ENCODE data around the gene SLIT3. TPM values are rescaled to one million over a fixed set of nuclear protein-coding genes. Genes with fewer than 3 reads are reported as not detected.

Gene SLIT3
- total RNA-seq, 1 experiment from 2014 or later = 0.92 TPM

GRCh38 chr5:169147534-169147933 is 153.4 kb downstream of the SLIT3 start:
- H2BK5ac ChIP-seq (ENCODE audit: insufficient read length, low read length) = no peak overlapping the region
- H4K91ac ChIP-seq (ENCODE audit: insufficient read length, low read depth, low read length) = no peak overlapping the region
- no peak overlapping the region for H4K5ac ChIP-seq (ENCODE audit: insufficient read length, low read depth, low read length)
- no peak overlapping the region for H2BK20ac ChIP-seq (ENCODE audit: low read depth, low read length, poor library complexity, severe bottlenecking)
- H2AK5ac ChIP-seq (ENCODE audit: insufficient read length, low read length) = no peak overlapping the region
- H3K27me3 Mint-ChIP-seq (ENCODE audit: low read depth) = peaks cover 4% of the 10 kb centered on the region
- no peaks in the 10 kb centered on the region for H3K23me2 ChIP-seq (ENCODE audit: insufficient read length, low read depth, low read length, poor library complexity, severe bottlenecking)
- DNase-seq = no peak
- no peaks in the 10 kb centered on the region for H3K79me1 ChIP-seq (ENCODE audit: insufficient read depth, low read depth, low read length, poor library complexity, severe bottlenecking)
- no peak overlapping the region for H3K56ac ChIP-seq (ENCODE audit: insufficient read length, low read depth, low read length)
- H3K18ac ChIP-seq (ENCODE audit: insufficient read length, low read depth, low read length) = no peak overlapping the region
- H3K27ac Mint-ChIP-seq = peak overlapping the region in 1 of 3 experiments; percentile 72; a peak in 3 of 7 replicates
- no peak overlapping the region for H2BK12ac ChIP-seq (ENCODE audit: insufficient read length, low read depth, low read length)
- no peak overlapping the region for H2BK120ac ChIP-seq (ENCODE audit: low read depth, low read length, poor library complexity, severe bottlenecking)
- H3T11ph ChIP-seq (ENCODE audit: low read length) = no peak overlapping the region
- H3K4me1 Mint-ChIP-seq = peaks cover 19 to 23% of the 10 kb centered on the region in 2 experiments
- peaks cover 4% of the 10 kb centered on the region; the same call in 1 of the 2 replicates for H3K4me1 ChIP-seq (ENCODE audit: insufficient read depth, low read length)
- no CpG with 5 or more reads among the region's 4 CpGs for WGBS (ENCODE audit: extremely low coverage, insufficient read length, low lambda C conversion rate)
- no peaks in the 10 kb centered on the region for H3K27me3 ChIP-seq (ENCODE audit: insufficient read depth, low read length)
- H2BK15ac ChIP-seq (ENCODE audit: low read depth, low read length) = no peak overlapping the region
- H3K4me2 ChIP-seq (ENCODE audit: insufficient read depth, insufficient read length, low read length) = no peak overlapping the region
- H3K4me3 Mint-ChIP-seq = no peak overlapping the region
- no peak overlapping the region for H4K8ac ChIP-seq (replicated peaks; ENCODE audit: insufficient read length, low read depth, low read length)
- H4K20me1 ChIP-seq (ENCODE audit: control insufficient read depth, insufficient read depth, insufficient read length) = no peaks in the 10 kb centered on the region
- no peak overlapping the region for H2AFZ ChIP-seq (ENCODE audit: low read length)
- no peaks in the 10 kb centered on the region for H3K79me2 ChIP-seq (ENCODE audit: insufficient read depth, low read length)
- H3K14ac ChIP-seq (ENCODE audit: insufficient read depth, low read length) = no peak overlapping the region
- H3K4ac ChIP-seq (ENCODE audit: low read depth, low read length) = no peak overlapping the region
- no peak overlapping the region for H3K27ac ChIP-seq (ENCODE audit: insufficient read length, low read depth, low read length)
- no peaks in the 10 kb centered on the region for H3K36me3 Mint-ChIP-seq (ENCODE audit: insufficient read depth in 1 of 3, low read depth in 3 of 3)
- H3K9me3 ChIP-seq (ENCODE audit: control insufficient read depth, low read depth, low read length) = no peaks in the 10 kb centered on the region
- no peaks in the 10 kb centered on the region for H3K9me3 Mint-ChIP-seq
- TF ChIP-seq CTCF (conservative IDR thresholded peaks at IDR 0.05) = no peak
- no peak overlapping the region for H3K23ac ChIP-seq (ENCODE audit: insufficient read length, low read depth, low read length)
- H3K9ac ChIP-seq (ENCODE audit: extremely low read depth, insufficient read length, low read length) = no peak overlapping the region
